Transverse colon (tissue), 4 donors: Measurements from ENCODE around the gene MADCAM1. TPM values are rescaled to one million over a fixed set of nuclear protein-coding genes. Genes with fewer than 3 reads are reported as not detected.

Source experiments
- DNase-seq: peaks from one replicate; pipeline ENCODE4 v3.0.0-alpha.2; 2019
- H3K27ac ChIP-seq, 4 donors: fragments of 200-600 bp; sonication (generic); 2 replicates each; pipeline ENCODE4 v1.5.1; 2016 to 2018; ENCODE audit warnings: inconsistent platforms in 4 of 4
- H3K27me3 ChIP-seq: fragments of 200-600 bp; sonication (generic); 2 replicates; pipeline ENCODE4 v1.5.1; 2017; ENCODE audit warnings: inconsistent platforms
- H3K36me3 ChIP-seq, 4 donors: fragments of 200-600 bp; sonication (generic); 2 replicates each; pipeline ENCODE4 v1.5.1; 2017 to 2019; ENCODE audit warnings: inconsistent platforms in 4 of 4
- H3K4me1 ChIP-seq, 4 donors: fragments of 200-600 bp; sonication (generic); 2 replicates each; pipeline ENCODE4 v1.5.1; 2017 to 2020; ENCODE audit warnings: inconsistent platforms in 4 of 4
- H3K4me3 ChIP-seq, 4 donors: fragments of 200-600 bp; sonication (generic); 1 replicate in 1 of 4; 2 replicates in 3 of 4; pipeline versions ENCODE4 v1.5.1 to v1.6.1; 2017 to 2019; ENCODE audit warnings: inconsistent platforms in 4 of 4
- H3K9me3 ChIP-seq, 2 donors: fragments of 200-600 bp; sonication (generic); 2 replicates each; pipeline ENCODE4 v1.5.1; 2017 to 2019; ENCODE audit warnings: inconsistent platforms in 2 of 2
- CTCF ChIP-seq, 5 experiments: fragments of 200-600 bp in 3 of 5; fragments of 450-650 bp in 2 of 5; sonication (generic) in 3 of 5; IDR thresholded peaks; 1 replicate in 2 of 5; 2 replicates in 3 of 5; pipeline ENCODE4 v1.5.1; 2016 to 2017; ENCODE audit warnings: antibody characterized with exemption in 5 of 5, inconsistent platforms in 3 of 5, mild to moderate bottlenecking in 2 of 5, moderate library complexity in 1 of 5
- EP300 ChIP-seq: sonication (generic); formaldehyde crosslinking; IDR thresholded peaks from one replicate; pipeline ENCODE4 v1.6.1; 2017; ENCODE audit warnings: antibody characterized with exemption, low read depth
- POLR2A ChIP-seq: fragments of 450-650 bp; IDR thresholded peaks from one replicate; pipeline ENCODE4 v1.6.1; 2016; ENCODE audit warnings: antibody characterized with exemption, mild to moderate bottlenecking, moderate library complexity
- POLR2AphosphoS5 ChIP-seq, 3 donors: sonication (generic); formaldehyde crosslinking; IDR thresholded peaks; one replicate each; pipeline ENCODE4 v1.6.1; 2016; ENCODE audit warnings: antibody characterized with exemption in 3 of 3
- WGBS, 2 donors: methylation state at CpG; one replicate each; pipeline ENCODE4 v1.1.5; 2018; ENCODE audit warnings: low coverage in 1 of 2; 5-methylcytosine and 5-hydroxymethylcytosine counted together
- in situ Hi-C, 4 donors: fragments of 200-750 bp; cut with MboI; loops; one replicate each; pipeline versions ENCODE4 v1.15.0 to v1.15.1; 2017; ENCODE audit warnings: low sequenced_read_pairs in 3 of 4, low pct_ligation_motif_present in 1 of 4, low pct_unique_long_range_greater_than_20kb in 1 of 4
- intact Hi-C: fragments of 100-400 bp; cut with DNase I; formaldehyde crosslinking; loops from one replicate; pipeline ENCODE4 v1.15.1; 2023; ENCODE audit warnings: low total_unique reads
- small RNA-seq, 4 donors: library from RNA; depleted of rRNA; stranded (forward); fragments of <200 nt; gene quantifications; one replicate each; pipeline ENCODE3, GENCODE V24; 2016
- total RNA-seq, 4 donors: library from RNA; depleted of rRNA; stranded (reverse); fragments of >200 nt; gene quantifications; one replicate each; pipeline ENCODE4 v1.1.0, GENCODE V29; 2016

The MADCAM1 gene
- total RNA-seq, 4 donors from 2014 or later: 0.68 to 6.7 (median 2.9) TPM

DNA sequence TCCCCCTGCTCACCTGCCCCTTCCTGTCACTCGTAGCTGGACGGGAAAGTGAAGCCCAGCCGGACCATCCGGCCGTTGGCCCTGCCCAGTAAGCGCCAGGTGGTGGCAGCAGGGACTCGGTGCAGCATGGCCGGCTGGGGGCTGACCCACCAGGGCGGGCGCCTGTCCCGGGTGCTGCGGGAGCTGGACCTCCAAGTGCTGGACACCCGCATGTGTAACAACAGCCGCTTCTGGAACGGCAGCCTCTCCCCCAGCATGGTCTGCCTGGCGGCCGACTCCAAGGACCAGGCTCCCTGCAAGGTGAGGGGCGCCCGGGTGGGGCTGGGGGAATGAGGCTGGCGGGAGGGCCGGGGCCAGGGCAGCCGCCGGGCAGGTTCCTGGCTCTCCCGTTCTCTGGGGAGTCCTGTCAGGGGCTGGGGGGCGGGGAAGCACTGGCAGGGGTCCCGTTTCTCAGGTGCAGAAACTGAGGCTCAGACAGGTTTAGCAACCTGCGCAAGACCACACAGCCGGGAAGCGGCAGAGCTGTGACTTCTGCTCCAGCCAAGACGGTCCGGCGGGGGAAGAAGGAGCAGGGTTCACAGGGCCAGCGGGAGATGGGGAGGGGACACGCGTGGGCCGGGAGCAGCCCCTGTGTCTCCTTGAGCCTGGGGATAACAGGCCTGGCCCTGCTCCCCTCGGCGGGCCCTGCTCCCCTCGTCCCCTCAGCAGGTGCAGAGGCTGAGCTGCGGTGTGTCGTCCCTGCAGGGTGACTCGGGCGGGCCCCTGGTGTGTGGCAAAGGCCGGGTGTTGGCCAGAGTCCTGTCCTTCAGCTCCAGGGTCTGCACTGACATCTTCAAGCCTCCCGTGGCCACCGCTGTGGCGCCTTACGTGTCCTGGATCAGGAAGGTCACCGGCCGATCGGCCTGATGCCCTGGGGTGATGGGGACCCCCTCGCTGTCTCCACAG, 52.9 kb downstream of the MADCAM1 start:
- 79% methylated on average over 27 of the region's 52 CpGs; no CpG with 5 or more reads in 1 of the 2 donors for WGBS, 2 donors
- Histone ChIP-seq H3K27ac (no peak overlapping the region), H3K27me3 (no peaks in the 10 kb centered on the region), H3K4me1 (peaks cover 0 to 21% (median 12%) of the 10 kb centered on the region in 4 donors), H3K4me3 (no peak overlapping the region), H3K36me3 (no peaks in the 10 kb centered on the region), H3K9me3 (no peaks in the 10 kb centered on the region)
- in situ Hi-C loops: no loop called here
- TF ChIP-seq CTCF (IDR thresholded peaks at IDR 0.05) (no peak), POLR2A (no peak), POLR2AphosphoS5 (IDR thresholded peaks at IDR 0.05) (no peak), EP300 (no peak)
- intact Hi-C loops: loop anchor here (1.0 kb wide), 1 partner anchor 39 kb away; no protein-coding TSS in a partner anchor
- DNase-seq: no peak

GRCh38 chr19:554817-555216, 58.5 kb downstream of the MADCAM1 start:
- H3K9me3 ChIP-seq: no peaks in the 10 kb centered on the region
- peaks cover 14 to 54% (median 31%) of the 10 kb centered on the region in 4 donors for H3K4me1 ChIP-seq
- H3K36me3 ChIP-seq: no peaks in the 10 kb centered on the region
- peak overlapping the region in 3 of 4 donors; percentile 8 to 36 (median 10) for H3K27ac ChIP-seq
- DNase-seq: no peak
- in situ Hi-C loops (no loop called here), intact Hi-C loops (no loop called here)
- TF ChIP-seq POLR2A (no peak), CTCF (IDR thresholded peaks at IDR 0.05) (no peak), POLR2AphosphoS5 (IDR thresholded peaks at IDR 0.05) (no peak), EP300 (no peak)
- H3K27me3 ChIP-seq: no peaks in the 10 kb centered on the region
- WGBS, 2 donors: 69 to 83% methylated on average over 9 to 18 of the region's 20 CpGs
- no peak overlapping the region for H3K4me3 ChIP-seq

Small RNA genes lying within 50 kb of the gene (small RNA-seq; reads per million reads assigned to genes)
- gene RNA5SP462: 0 reads per million in 4 donors

Other genes with a start within 250 kb of the MADCAM1 start
- gene PLPP2, start 205.1 kb upstream of the MADCAM1 start, total RNA-seq: 100 to 1,000 TPM; 130 to 190 (median 159) TPM
- gene MIER2, start 151.7 kb upstream of the MADCAM1 start, total RNA-seq: 10 to 100 TPM in 3 of 4 donors, 1 to 10 TPM in 1; 8.2 to 41.1 (median 16.7) TPM
- under 1 TPM in 2 of 4 donors, not detected in 2; 0.55 to 0.79 TPM for gene C2CD4C, start 87.3 kb upstream of the MADCAM1 start, total RNA-seq
- gene SHC2, start 35.5 kb upstream of the MADCAM1 start, total RNA-seq: 10 to 100 TPM in 3 of 4 donors, 1 to 10 TPM in 1; 6.3 to 30.3 (median 11.1) TPM
- 100 to 1,000 TPM in 1 of 4 donors, 10 to 100 TPM in 3; 18.0 to 103 (median 43.8) TPM for gene TPGS1, start 11.0 kb downstream of the MADCAM1 start, total RNA-seq
- 100 to 1,000 TPM in 3 of 4 donors, 10 to 100 TPM in 1; 72.0 to 116 (median 103) TPM for gene CDC34, start 35.3 kb downstream of the MADCAM1 start, total RNA-seq
- gene GZMM, start 47.6 kb downstream of the MADCAM1 start, total RNA-seq: 1 to 10 TPM in 2 of 4 donors, not detected in 2; 1.1 to 1.8 TPM
- gene BSG, start 76.1 kb downstream of the MADCAM1 start, total RNA-seq: 1,000 to 10,000 TPM in 3 of 4 donors, 100 to 1,000 TPM in 1; 909 to 2,228 (median 1,224) TPM
- gene HCN2, start 93.4 kb downstream of the MADCAM1 start, total RNA-seq: under 1 TPM in 3 of 4 donors, not detected in 1; 0.14 to 1.00 (median 0.64) TPM
- 100 to 1,000 TPM in 1 of 4 donors, 10 to 100 TPM in 3; 45.9 to 114 (median 63.9) TPM for gene POLRMT, start 137.1 kb downstream of the MADCAM1 start, total RNA-seq
- gene FGF22, start 143.4 kb downstream of the MADCAM1 start, total RNA-seq: not detected
- gene RNF126, start 166.7 kb downstream of the MADCAM1 start, total RNA-seq: 100 to 1,000 TPM in 2 of 4 donors, 10 to 100 TPM in 2; 88.6 to 148 (median 102) TPM
- gene FSTL3, start 179.9 kb downstream of the MADCAM1 start, total RNA-seq: 10 to 100 TPM; 14.1 to 37.9 (median 31.2) TPM
- gene PRSS57, start 199.0 kb downstream of the MADCAM1 start, total RNA-seq: not detected
- 10 to 100 TPM; 14.1 to 99.3 (median 29.8) TPM for gene PALM, start 212.4 kb downstream of the MADCAM1 start, total RNA-seq